ENCODE results near the gene UQCC5.

Gene UQCC5

GRCh38 chr3:52570076-52570475 lies 33.7 kb downstream of the UQCC5 start:
- DNase-seq (ENCODE audit: low spot score): no peak

GRCh38 chr3:52572221-52572620 lies 35.8 kb downstream of the UQCC5 start:
- no peak for DNase-seq (ENCODE audit: low spot score)

- no peak for DNase-seq (ENCODE audit: low spot score)
Observed at GRCh38 chr3:52574056-52574965, 37.9 kb downstream of the UQCC5 start.

Data from hematopoietic multipotent progenitor cell treated with erythropoietin and hydrocortisone succinate and interleukin-3 and kit ligand, for 17 days (in vitro differentiated cells).